HepG2 (cell line): ENCODE results near the gene CIBAR2. TPM values are rescaled to one million over a fixed set of nuclear protein-coding genes. Genes with fewer than 3 reads are reported as not detected.

ENCODE experiments used
- CHD4 ChIP-seq: fragments of 200-600 bp; sonication (generic); IDR thresholded peaks from 2 replicates; pipeline ENCODE4 v1.7.0; 2017; ENCODE audit warnings: mild to moderate bottlenecking, low read length, borderline replicate concordance
- FOXA1 ChIP-seq, 2 experiments: fragments of 450-650 bp in 1 of 2; sonication (generic) in 1 of 2; formaldehyde crosslinking in 1 of 2; IDR thresholded peaks; 2 replicates each; pipeline versions ENCODE4 v1.4.0 to v1.6.1; 2016 to 2020; ENCODE audit warnings: missing genetic modification reagents in 1 of 2
- FOXK2 ChIP-seq: fragments of 450-650 bp; IDR thresholded peaks from 2 replicates; pipeline ENCODE4 v1.6.1; 2016
- HOXA9 ChIP-seq: sonication (generic); formaldehyde crosslinking; IDR thresholded peaks from 2 replicates; pipeline ENCODE4 v1.8.1; 2022; ENCODE audit warnings: missing genetic modification reagents, mild to moderate bottlenecking, moderate library complexity, borderline replicate concordance
- KLF6 ChIP-seq: IDR thresholded peaks from 2 replicates; pipeline ENCODE4 v1.8.0; 2016; ENCODE audit warnings: missing biosample characterization, missing genetic modification reagents
- POLR2AphosphoS5 ChIP-seq: IDR thresholded peaks from 2 replicates; pipeline ENCODE4 v1.6.1; 2012; ENCODE audit warnings: low read depth, low read length
- RBAK ChIP-seq: sonication (generic); formaldehyde crosslinking; IDR thresholded peaks from 2 replicates; pipeline ENCODE4 v1.5.1; 2020; ENCODE audit warnings: mild to moderate bottlenecking, missing genetic modification reagents
- SRY ChIP-seq: sonication (generic); formaldehyde crosslinking; IDR thresholded peaks from 2 replicates; pipeline ENCODE4 v1.8.0; 2022; ENCODE audit warnings: mild to moderate bottlenecking, missing genetic modification reagents
- THAP11 ChIP-seq: IDR thresholded peaks from 2 replicates; pipeline ENCODE4 v1.6.1; 2016; ENCODE audit warnings: missing biosample characterization, missing genetic modification reagents
- ZNF253 ChIP-seq: sonication (generic); formaldehyde crosslinking; IDR thresholded peaks from 2 replicates; pipeline ENCODE4 v1.8.0; 2022; ENCODE audit warnings: mild to moderate bottlenecking, missing genetic modification reagents, borderline replicate concordance
- ZNF33B ChIP-seq: sonication (generic); formaldehyde crosslinking; IDR thresholded peaks from 2 replicates; pipeline ENCODE4 v1.5.1; 2020; ENCODE audit warnings: mild to moderate bottlenecking, missing genetic modification reagents
- ZNF552 ChIP-seq: sonication (generic); formaldehyde crosslinking; IDR thresholded peaks from 2 replicates; pipeline ENCODE4 v1.9.0; 2022; ENCODE audit warnings: missing genetic modification reagents, mild to moderate bottlenecking, borderline replicate concordance
- ZNF746 ChIP-seq: sonication (generic); formaldehyde crosslinking; IDR thresholded peaks from 2 replicates; pipeline ENCODE4 v1.8.0; 2022; ENCODE audit warnings: mild to moderate bottlenecking, missing genetic modification reagents
- polyA plus RNA-seq, 8 experiments: library from polyadenylated mRNA; depleted of rRNA in 3 of 8; stranded (reverse) in 7 of 8; unstranded in 1 of 8; fragments of >200 nt; fragmentation: Illumina TruSeq in 4 of 8; extraction: Trizol in 4 of 8; gene quantifications; 2 replicates each; pipeline versions ENCODE4 v1.2.1 to v1.2.3, GENCODE V29; 2011 to 2016; ENCODE audit warnings: low read depth in 4 of 8, missing spikeins in 1 of 8, mixed read lengths in 1 of 8; ENCODE audit not compliant: insufficient read depth in 1 of 8
- total RNA-seq, 5 experiments: library from RNA; depleted of rRNA; stranded (reverse); fragments of >200 nt; fragmentation: Illumina TruSeq; extraction: Trizol; gene quantifications; 2 replicates each; pipeline ENCODE4 v1.2.3, GENCODE V29; 2016; ENCODE audit warnings: low read depth in 1 of 5
- TF ChIP-seq, protein P1 (sequence below): sonication (generic); formaldehyde crosslinking; IDR thresholded peaks from 2 replicates; pipeline ENCODE4 v1.5.0; 2020; ENCODE audit warnings: mild to moderate bottlenecking, missing genetic modification reagents, borderline replicate concordance
- TF ChIP-seq, protein P2 (sequence below): sonication (generic); formaldehyde crosslinking; IDR thresholded peaks from 2 replicates; pipeline ENCODE4 v1.8.1; 2023; ENCODE audit warnings: mild to moderate bottlenecking, inconsistent platforms, moderate library complexity, missing genetic modification reagents, borderline replicate concordance
- TF ChIP-seq, protein P3 (sequence below): sonication (generic); formaldehyde crosslinking; IDR thresholded peaks from 2 replicates; pipeline ENCODE4 v1.9.0; 2022; ENCODE audit warnings: missing genetic modification reagents, mild to moderate bottlenecking, borderline replicate concordance
- TF ChIP-seq, protein P4 (sequence below): IDR thresholded peaks from 2 replicates; pipeline ENCODE4 v1.6.1; 2016; ENCODE audit warnings: mild to moderate bottlenecking
- TF ChIP-seq, protein P5 (sequence below): sonication (generic); formaldehyde crosslinking; IDR thresholded peaks from 2 replicates; pipeline ENCODE4 v1.5.1; 2020; ENCODE audit warnings: mild to moderate bottlenecking, missing genetic modification reagents, moderate library complexity

CIBAR2 gene
- total and polyA plus RNA-seq, 2 of the 13 experiments (the other 11 are each of a cell fraction or from before 2014, with no cell fraction given): not detected

DNA sequence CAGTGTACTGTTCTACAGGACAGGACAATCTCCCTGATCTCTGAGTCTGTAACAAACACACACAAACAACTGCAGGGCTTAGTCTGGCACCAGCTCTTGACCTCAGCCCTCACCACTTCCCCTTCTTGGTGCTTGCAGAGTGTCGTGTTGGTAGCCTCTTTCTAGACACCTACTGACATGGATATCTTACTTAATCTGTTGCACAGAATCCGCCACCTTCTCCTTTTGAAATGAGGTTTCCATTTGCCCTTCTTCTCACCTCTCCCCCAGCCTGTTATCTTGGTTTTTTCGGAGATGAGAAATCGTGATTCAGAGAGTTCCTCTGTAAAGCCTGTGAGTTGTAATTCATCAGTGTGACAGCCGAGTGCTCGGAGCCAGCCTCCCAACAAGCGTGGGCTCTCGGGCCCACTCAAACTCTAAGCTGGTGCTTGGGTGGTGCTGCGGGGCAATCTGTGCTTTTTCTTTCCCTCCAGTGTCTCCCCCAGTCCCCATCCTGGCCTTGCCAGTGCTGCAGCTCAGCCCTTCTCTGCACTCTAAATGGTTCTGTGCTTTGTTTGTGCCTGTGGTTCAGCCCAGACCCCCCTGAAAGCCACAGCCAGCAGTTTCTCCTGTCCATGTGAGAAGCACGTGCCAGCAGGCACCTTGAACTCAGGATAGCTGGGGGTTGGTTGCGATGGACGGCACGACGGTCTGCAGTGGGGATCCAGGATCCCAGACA lies 56.6 kb downstream of the CIBAR2 start (continued):
- TF ChIP-seq, protein P1, sequence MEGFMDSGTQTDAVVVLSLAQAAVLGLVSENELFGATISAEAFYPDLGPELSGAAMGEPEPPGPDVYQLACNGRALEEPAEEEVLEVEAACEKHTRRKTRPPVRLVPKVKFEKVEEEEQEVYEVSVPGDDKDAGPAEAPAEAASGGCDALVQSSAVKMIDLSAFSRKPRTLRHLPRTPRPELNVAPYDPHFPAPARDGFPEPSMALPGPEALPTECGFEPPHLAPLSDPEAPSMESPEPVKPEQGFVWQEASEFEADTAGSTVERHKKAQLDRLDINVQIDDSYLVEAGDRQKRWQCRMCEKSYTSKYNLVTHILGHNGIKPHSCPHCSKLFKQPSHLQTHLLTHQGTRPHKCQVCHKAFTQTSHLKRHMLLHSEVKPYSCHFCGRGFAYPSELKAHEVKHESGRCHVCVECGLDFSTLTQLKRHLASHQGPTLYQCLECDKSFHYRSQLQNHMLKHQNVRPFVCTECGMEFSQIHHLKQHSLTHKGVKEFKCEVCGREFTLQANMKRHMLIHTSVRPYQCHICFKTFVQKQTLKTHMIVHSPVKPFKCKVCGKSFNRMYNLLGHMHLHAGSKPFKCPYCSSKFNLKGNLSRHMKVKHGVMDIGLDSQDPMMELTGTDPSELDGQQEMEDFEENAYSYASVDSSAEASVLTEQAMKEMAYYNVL: no peak
- TF ChIP-seq KLF6 (CRISPR knock-in tag): peak; percentile 77
- TF ChIP-seq RBAK (CRISPR knock-in tag): no peak
- TF ChIP-seq ZNF253 (CRISPR knock-in tag): peak; percentile 91; the same call in 1 of the 2 replicates
- no peak for TF ChIP-seq CHD4
- TF ChIP-seq, protein P2, sequence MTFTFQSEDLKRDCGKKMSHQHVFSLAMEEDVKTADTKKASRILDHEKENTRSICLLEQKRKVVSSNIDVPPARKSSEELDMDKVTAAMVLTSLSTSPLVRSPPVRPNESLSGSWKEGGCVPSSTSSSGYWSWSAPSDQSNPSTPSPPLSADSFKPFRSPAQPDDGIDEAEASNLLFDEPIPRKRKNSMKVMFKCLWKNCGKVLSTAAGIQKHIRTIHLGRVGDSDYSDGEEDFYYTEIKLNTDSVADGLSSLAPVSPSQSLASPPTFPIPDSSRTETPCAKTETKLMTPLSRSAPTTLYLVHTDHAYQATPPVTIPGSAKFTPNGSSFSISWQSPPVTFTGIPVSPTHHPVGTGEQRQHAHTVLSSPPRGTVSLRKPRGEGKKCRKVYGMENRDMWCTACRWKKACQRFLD (CRISPR knock-in tag): 0 out of 2 replicates have a peak, but pooled peaks have one; percentile 89
- TF ChIP-seq POLR2AphosphoS5: no peak
- no peak for TF ChIP-seq HOXA9 (CRISPR knock-in tag)
- no peak for TF ChIP-seq FOXK2
- peak; percentile 73; the same call in 1 of the 2 replicates for TF ChIP-seq SRY (CRISPR knock-in tag)
- 0 out of 2 replicates have a peak, but pooled peaks have one; percentile 22 for TF ChIP-seq THAP11 (CRISPR knock-in tag)
- 0 out of 2 replicates have a peak, but pooled peaks have one; percentile 22 for TF ChIP-seq ZNF33B (CRISPR knock-in tag)
- TF ChIP-seq, protein P3, sequence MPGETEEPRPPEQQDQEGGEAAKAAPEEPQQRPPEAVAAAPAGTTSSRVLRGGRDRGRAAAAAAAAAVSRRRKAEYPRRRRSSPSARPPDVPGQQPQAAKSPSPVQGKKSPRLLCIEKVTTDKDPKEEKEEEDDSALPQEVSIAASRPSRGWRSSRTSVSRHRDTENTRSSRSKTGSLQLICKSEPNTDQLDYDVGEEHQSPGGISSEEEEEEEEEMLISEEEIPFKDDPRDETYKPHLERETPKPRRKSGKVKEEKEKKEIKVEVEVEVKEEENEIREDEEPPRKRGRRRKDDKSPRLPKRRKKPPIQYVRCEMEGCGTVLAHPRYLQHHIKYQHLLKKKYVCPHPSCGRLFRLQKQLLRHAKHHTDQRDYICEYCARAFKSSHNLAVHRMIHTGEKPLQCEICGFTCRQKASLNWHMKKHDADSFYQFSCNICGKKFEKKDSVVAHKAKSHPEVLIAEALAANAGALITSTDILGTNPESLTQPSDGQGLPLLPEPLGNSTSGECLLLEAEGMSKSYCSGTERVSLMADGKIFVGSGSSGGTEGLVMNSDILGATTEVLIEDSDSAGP (CRISPR knock-in tag): peak; percentile 73; the same call in 1 of the 2 replicates
- TF ChIP-seq, protein P4, sequence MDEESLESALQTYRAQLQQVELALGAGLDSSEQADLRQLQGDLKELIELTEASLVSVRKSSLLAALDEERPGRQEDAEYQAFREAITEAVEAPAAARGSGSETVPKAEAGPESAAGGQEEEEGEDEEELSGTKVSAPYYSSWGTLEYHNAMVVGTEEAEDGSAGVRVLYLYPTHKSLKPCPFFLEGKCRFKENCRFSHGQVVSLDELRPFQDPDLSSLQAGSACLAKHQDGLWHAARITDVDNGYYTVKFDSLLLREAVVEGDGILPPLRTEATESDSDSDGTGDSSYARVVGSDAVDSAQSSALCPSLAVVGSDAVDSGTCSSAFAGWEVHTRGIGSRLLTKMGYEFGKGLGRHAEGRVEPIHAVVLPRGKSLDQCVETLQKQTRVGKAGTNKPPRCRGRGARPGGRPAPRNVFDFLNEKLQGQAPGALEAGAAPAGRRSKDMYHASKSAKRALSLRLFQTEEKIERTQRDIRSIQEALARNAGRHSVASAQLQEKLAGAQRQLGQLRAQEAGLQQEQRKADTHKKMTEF: 0 out of 2 replicates have a peak, but pooled peaks have one; percentile 50
- peak; percentile 46; the same call in 1 of the 2 replicates for TF ChIP-seq ZNF746 (CRISPR knock-in tag)
- TF ChIP-seq ZNF552 (CRISPR knock-in tag): peak; percentile 86; the same call in 1 of the 2 replicates
- TF ChIP-seq, protein P5, sequence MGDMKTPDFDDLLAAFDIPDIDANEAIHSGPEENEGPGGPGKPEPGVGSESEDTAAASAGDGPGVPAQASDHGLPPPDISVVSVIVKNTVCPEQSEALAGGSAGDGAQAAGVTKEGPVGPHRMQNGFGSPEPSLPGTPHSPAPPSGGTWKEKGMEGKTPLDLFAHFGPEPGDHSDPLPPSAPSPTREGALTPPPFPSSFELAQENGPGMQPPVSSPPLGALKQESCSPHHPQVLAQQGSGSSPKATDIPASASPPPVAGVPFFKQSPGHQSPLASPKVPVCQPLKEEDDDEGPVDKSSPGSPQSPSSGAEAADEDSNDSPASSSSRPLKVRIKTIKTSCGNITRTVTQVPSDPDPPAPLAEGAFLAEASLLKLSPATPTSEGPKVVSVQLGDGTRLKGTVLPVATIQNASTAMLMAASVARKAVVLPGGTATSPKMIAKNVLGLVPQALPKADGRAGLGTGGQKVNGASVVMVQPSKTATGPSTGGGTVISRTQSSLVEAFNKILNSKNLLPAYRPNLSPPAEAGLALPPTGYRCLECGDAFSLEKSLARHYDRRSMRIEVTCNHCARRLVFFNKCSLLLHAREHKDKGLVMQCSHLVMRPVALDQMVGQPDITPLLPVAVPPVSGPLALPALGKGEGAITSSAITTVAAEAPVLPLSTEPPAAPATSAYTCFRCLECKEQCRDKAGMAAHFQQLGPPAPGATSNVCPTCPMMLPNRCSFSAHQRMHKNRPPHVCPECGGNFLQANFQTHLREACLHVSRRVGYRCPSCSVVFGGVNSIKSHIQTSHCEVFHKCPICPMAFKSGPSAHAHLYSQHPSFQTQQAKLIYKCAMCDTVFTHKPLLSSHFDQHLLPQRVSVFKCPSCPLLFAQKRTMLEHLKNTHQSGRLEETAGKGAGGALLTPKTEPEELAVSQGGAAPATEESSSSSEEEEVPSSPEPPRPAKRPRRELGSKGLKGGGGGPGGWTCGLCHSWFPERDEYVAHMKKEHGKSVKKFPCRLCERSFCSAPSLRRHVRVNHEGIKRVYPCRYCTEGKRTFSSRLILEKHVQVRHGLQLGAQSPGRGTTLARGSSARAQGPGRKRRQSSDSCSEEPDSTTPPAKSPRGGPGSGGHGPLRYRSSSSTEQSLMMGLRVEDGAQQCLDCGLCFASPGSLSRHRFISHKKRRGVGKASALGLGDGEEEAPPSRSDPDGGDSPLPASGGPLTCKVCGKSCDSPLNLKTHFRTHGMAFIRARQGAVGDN (CRISPR knock-in tag): peak; percentile 99
- no peak for TF ChIP-seq FOXA1 (IDR thresholded peaks at IDR 0.05)
- no peak for TF ChIP-seq FOXA1 (CRISPR knock-in tag; IDR thresholded peaks at IDR 0.05)
